Measurements from ENCODE around the gene KCTD5. TPM values are rescaled to one million over a fixed set of nuclear protein-coding genes. Genes with fewer than 3 reads are reported as not detected.

KCTD5 gene
- total RNA-seq, 1 donor from 2014 or later: 55.4 TPM

DNA sequence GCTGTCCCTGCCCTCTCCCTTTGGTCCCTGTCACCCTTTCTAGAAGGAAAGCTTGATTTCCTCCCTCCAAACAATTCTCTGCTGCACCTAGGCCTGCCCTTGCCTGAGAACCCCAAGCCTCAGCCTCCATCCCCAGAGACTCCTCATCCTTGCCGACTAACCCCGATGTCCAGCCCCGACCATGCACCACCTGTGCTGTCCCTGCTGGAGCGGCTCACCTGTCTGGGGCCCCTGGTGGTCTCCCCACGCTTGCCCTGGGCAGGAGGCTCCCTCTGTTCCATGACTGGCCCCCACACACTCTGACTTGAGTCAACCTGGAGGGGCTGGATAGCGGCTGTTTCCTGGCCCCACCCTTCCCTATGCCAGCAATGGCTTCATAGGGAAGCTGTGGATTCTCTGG is 58.2 kb downstream of the KCTD5 start:
- H3K27ac ChIP-seq (ENCODE audit: low read depth, low read length): no peak overlapping the region
- peaks cover 10% of the 10 kb centered on the region for H3K27me3 Mint-ChIP-seq (ENCODE audit: low read depth, unreplicated experiment)
- no peaks in the 10 kb centered on the region for H3K36me3 ChIP-seq (ENCODE audit: insufficient read depth, low read length)
- DNase-seq (ENCODE audit: low read depth) (no peak), FAIRE-seq (no peak)
- no peaks in the 10 kb centered on the region for H3K4me1 ChIP-seq (ENCODE audit: insufficient read depth, low read length)
- no peaks in the 10 kb centered on the region for H3K27me3 ChIP-seq (ENCODE audit: insufficient read depth, low read length)
- no peak overlapping the region for H3K4me3 Mint-ChIP-seq (ENCODE audit: unreplicated experiment)
- H3K4me1 Mint-ChIP-seq (ENCODE audit: low read depth, unreplicated experiment): no peaks in the 10 kb centered on the region
- H3K79me2 ChIP-seq (ENCODE audit: insufficient read depth, low read length): no peaks in the 10 kb centered on the region
- H3K27ac Mint-ChIP-seq (ENCODE audit: unreplicated experiment): no peak overlapping the region
- no peaks in the 10 kb centered on the region for H3K9me3 Mint-ChIP-seq (ENCODE audit: unreplicated experiment)
- no peak overlapping the region for H2AFZ ChIP-seq (ENCODE audit: low read depth, low read length)
- H3K36me3 Mint-ChIP-seq (ENCODE audit: low read depth, unreplicated experiment): peaks cover 12% of the 10 kb centered on the region
- H3K9ac ChIP-seq (ENCODE audit: low read length): no peak overlapping the region
- H3K4me3 ChIP-seq (ENCODE audit: insufficient read depth, low read depth, low read length): no peak overlapping the region
- no peak overlapping the region for H3K4me2 ChIP-seq (ENCODE audit: low read length)
- H4K20me1 ChIP-seq (ENCODE audit: insufficient read depth, low read length): no peaks in the 10 kb centered on the region
- no peaks in the 10 kb centered on the region for H3K9me3 ChIP-seq (ENCODE audit: insufficient read depth, low read depth, low read length)
- TF ChIP-seq, protein P1, sequence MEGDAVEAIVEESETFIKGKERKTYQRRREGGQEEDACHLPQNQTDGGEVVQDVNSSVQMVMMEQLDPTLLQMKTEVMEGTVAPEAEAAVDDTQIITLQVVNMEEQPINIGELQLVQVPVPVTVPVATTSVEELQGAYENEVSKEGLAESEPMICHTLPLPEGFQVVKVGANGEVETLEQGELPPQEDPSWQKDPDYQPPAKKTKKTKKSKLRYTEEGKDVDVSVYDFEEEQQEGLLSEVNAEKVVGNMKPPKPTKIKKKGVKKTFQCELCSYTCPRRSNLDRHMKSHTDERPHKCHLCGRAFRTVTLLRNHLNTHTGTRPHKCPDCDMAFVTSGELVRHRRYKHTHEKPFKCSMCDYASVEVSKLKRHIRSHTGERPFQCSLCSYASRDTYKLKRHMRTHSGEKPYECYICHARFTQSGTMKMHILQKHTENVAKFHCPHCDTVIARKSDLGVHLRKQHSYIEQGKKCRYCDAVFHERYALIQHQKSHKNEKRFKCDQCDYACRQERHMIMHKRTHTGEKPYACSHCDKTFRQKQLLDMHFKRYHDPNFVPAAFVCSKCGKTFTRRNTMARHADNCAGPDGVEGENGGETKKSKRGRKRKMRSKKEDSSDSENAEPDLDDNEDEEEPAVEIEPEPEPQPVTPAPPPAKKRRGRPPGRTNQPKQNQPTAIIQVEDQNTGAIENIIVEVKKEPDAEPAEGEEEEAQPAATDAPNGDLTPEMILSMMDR (IDR thresholded peaks at IDR 0.05; ENCODE audit: insufficient read depth, low read depth, low read length): no peak
- TF ChIP-seq EZH2 (IDR thresholded peaks at IDR 0.05; ENCODE audit: insufficient read depth, low read length): no peak

DNA sequence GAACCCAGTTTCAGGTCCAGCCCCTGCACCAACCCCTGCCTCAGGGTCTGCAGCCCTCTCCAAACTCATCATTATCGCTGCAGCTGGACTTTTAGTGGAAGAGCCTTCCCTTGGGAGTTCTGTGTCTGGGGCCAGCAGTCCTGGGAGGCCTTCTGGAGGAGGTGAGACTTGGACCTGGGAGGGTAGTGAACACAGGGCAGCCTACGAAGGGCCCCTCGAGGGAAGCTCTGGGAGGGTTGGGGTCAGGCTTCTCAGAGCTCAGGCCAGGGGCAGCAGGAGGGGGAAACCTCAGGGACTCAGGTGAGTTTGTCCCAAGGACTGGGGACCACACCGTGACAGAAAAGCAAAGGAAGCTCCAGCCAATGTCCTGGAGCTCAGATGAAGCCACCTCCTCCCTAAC is 58.8 kb downstream of the KCTD5 start:
- FAIRE-seq (no peak), DNase-seq (ENCODE audit: low read depth) (no peak)
- no peak overlapping the region for H3K4me3 Mint-ChIP-seq (ENCODE audit: unreplicated experiment)
- H3K36me3 Mint-ChIP-seq (ENCODE audit: low read depth, unreplicated experiment): peaks cover 12% of the 10 kb centered on the region
- H3K27ac Mint-ChIP-seq (ENCODE audit: unreplicated experiment): no peak overlapping the region
- no peak for TF ChIP-seq EZH2 (IDR thresholded peaks at IDR 0.05; ENCODE audit: insufficient read depth, low read length)
- TF ChIP-seq, protein P1 (IDR thresholded peaks at IDR 0.05; ENCODE audit: insufficient read depth, low read depth, low read length): no peak
- no peaks in the 10 kb centered on the region for H3K9me3 ChIP-seq (ENCODE audit: insufficient read depth, low read depth, low read length)
- H3K27ac ChIP-seq (ENCODE audit: low read depth, low read length): no peak overlapping the region
- H3K9me3 Mint-ChIP-seq (ENCODE audit: unreplicated experiment): no peaks in the 10 kb centered on the region
- no peak overlapping the region for H2AFZ ChIP-seq (ENCODE audit: low read depth, low read length)
- no peaks in the 10 kb centered on the region for H3K79me2 ChIP-seq (ENCODE audit: insufficient read depth, low read length)
- no peaks in the 10 kb centered on the region for H3K4me1 ChIP-seq (ENCODE audit: insufficient read depth, low read length)
- no peak overlapping the region for H3K4me3 ChIP-seq (ENCODE audit: insufficient read depth, low read depth, low read length)
- H3K36me3 ChIP-seq (ENCODE audit: insufficient read depth, low read length): no peaks in the 10 kb centered on the region
- no peak overlapping the region for H3K9ac ChIP-seq (ENCODE audit: low read length)
- H4K20me1 ChIP-seq (ENCODE audit: insufficient read depth, low read length): no peaks in the 10 kb centered on the region
- H3K27me3 ChIP-seq (ENCODE audit: insufficient read depth, low read length): no peaks in the 10 kb centered on the region
- no peaks in the 10 kb centered on the region for H3K4me1 Mint-ChIP-seq (ENCODE audit: low read depth, unreplicated experiment)
- H3K27me3 Mint-ChIP-seq (ENCODE audit: low read depth, unreplicated experiment): peaks cover 10% of the 10 kb centered on the region
- no peak overlapping the region for H3K4me2 ChIP-seq (ENCODE audit: low read length)

DNA sequence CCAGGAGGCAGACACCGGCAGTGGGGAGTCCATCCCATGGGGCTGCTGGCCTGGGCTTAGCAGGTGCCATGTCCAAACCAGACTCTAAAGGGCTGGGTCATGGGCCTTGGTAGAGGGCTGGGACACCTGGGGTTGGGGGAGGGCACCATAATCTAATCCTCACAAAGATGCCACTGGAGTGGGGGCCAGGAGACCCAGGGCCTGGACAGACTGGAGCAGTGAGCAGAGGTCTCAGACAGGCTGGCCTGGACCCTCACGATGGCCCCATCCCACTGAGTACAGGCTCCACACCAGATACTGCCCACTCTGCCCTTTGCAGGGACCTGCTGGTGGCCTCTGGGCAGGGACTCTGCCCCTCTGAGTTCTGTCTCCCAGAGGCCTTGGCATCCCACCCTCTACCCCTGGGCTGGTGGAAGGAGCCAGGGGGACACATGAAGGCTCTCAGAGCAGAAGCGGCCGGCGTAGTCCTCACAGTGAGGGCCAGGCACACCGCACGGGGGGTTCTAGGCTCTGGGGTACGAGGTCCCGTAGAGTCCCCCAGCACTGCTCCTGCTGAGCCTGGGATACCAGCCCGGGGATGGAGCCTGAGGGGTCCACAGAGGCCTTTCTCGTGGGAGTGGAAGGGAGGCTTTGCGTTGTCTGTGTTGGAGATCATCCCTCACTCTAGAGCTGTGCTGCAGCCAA is 60.1 kb downstream of the KCTD5 start:
- Histone ChIP-seq H4K20me1 (ENCODE audit: insufficient read depth, low read length) (no peaks in the 10 kb centered on the region), H3K27me3 (ENCODE audit: insufficient read depth, low read length) (no peaks in the 10 kb centered on the region), H3K27ac (ENCODE audit: low read depth, low read length) (no peak overlapping the region), H3K79me2 (ENCODE audit: insufficient read depth, low read length) (no peaks in the 10 kb centered on the region), H2AFZ (ENCODE audit: low read depth, low read length) (no peak overlapping the region), H3K4me3 (ENCODE audit: insufficient read depth, low read depth, low read length) (no peak overlapping the region), H3K9ac (ENCODE audit: low read length) (no peak overlapping the region), H3K36me3 (ENCODE audit: insufficient read depth, low read length) (no peaks in the 10 kb centered on the region), H3K4me1 (ENCODE audit: insufficient read depth, low read length) (no peaks in the 10 kb centered on the region), H3K9me3 (ENCODE audit: insufficient read depth, low read depth, low read length) (no peaks in the 10 kb centered on the region), H3K4me2 (ENCODE audit: low read length) (no peak overlapping the region)
- FAIRE-seq: no peak
- peaks cover 10% of the 10 kb centered on the region for H3K27me3 Mint-ChIP-seq (ENCODE audit: low read depth, unreplicated experiment)
- no peaks in the 10 kb centered on the region for H3K4me1 Mint-ChIP-seq (ENCODE audit: low read depth, unreplicated experiment)
- H3K9me3 Mint-ChIP-seq (ENCODE audit: unreplicated experiment): no peaks in the 10 kb centered on the region
- TF ChIP-seq, protein P1 (IDR thresholded peaks at IDR 0.05; ENCODE audit: insufficient read depth, low read depth, low read length): no peak
- no peak for TF ChIP-seq EZH2 (IDR thresholded peaks at IDR 0.05; ENCODE audit: insufficient read depth, low read length)
- no peak overlapping the region for H3K4me3 Mint-ChIP-seq (ENCODE audit: unreplicated experiment)
- no peak overlapping the region for H3K27ac Mint-ChIP-seq (ENCODE audit: unreplicated experiment)
- DNase-seq (ENCODE audit: low read depth): no peak
- H3K36me3 Mint-ChIP-seq (ENCODE audit: low read depth, unreplicated experiment): peaks cover 12% of the 10 kb centered on the region
